IMR-90 (cell line): ENCODE results near the gene SEC14L1. TPM values are rescaled to one million over a fixed set of nuclear protein-coding genes. Genes with fewer than 3 reads are reported as not detected.

ENCODE experiments used
- ATAC-seq: fragments of 200-7000 bp; cut with Tn5 transposase; 2 replicates; pipeline ENCODE4 v1.9.1; 2020; ENCODE audit warnings: low read depth, mild to moderate bottlenecking, moderate library complexity
- BruUV-seq: library from RNA; stranded (reverse); fragments of 400-500 nt; replicated peaks from 2 replicates; lab custom pipeline; 2021; lab: Mats Ljungman, UMichigan
- CTCF ChIA-PET: fragments of 300-600 bp; formaldehyde crosslinking; extraction: SDS; loops from one replicate; lab custom pipeline; 2021; ENCODE audit warnings: antibody characterized with exemption; lab: Yijun Ruan, JAX
- POLR2A ChIA-PET: fragments of 300-600 bp; sonication (Branson Sonifier 250); formaldehyde crosslinking; loops from one replicate; lab custom pipeline; 2022; ENCODE audit warnings: antibody characterized with exemption; ENCODE audit not compliant: unreplicated experiment; lab: Charles Lee
- DNase-seq: peaks from one replicate; pipeline ENCODE4 v3.0.0; 2013
- H2AFZ ChIP-seq: replicated peaks from 2 replicates; pipeline ENCODE3; 2013; ENCODE audit warnings: low read length, mild to moderate bottlenecking; ENCODE audit not compliant: poor library complexity
- H2AK5ac ChIP-seq: 2 replicates; pipeline ENCODE4 v1.6.1; 2013; ENCODE audit warnings: low read depth, low read length, inconsistent platforms
- H2AK9ac ChIP-seq: replicated peaks from 2 replicates; pipeline ENCODE3; 2013; ENCODE audit warnings: mild to moderate bottlenecking, low read depth, low read length, moderate library complexity; ENCODE audit not compliant: poor library complexity
- H2BK120ac ChIP-seq: 2 replicates; pipeline ENCODE4 v1.6.1; 2013; ENCODE audit warnings: low read depth, low read length, inconsistent platforms
- H2BK15ac ChIP-seq: 3 replicates; pipeline ENCODE4 v1.6.1; 2013; ENCODE audit warnings: low read depth, low read length, inconsistent platforms
- H2BK20ac ChIP-seq: 2 replicates; pipeline ENCODE4 v1.6.1; 2013; ENCODE audit warnings: low read depth, mild to moderate bottlenecking, inconsistent platforms, low read length, moderate library complexity
- H2BK5ac ChIP-seq: 2 replicates; pipeline ENCODE4 v1.6.1; 2013; ENCODE audit warnings: mild to moderate bottlenecking, low read depth, low read length, inconsistent platforms; ENCODE audit not compliant: poor library complexity, severe bottlenecking
- H3K14ac ChIP-seq: replicated peaks from 2 replicates; pipeline ENCODE4 v1.6.1; 2013; ENCODE audit warnings: low read depth, low read length, inconsistent platforms
- H3K18ac ChIP-seq: 2 replicates; pipeline ENCODE4 v1.6.1; 2013; ENCODE audit warnings: low read depth, low read length, control low read depth
- H3K23ac ChIP-seq: 2 replicates; pipeline ENCODE4 v1.6.1; 2013; ENCODE audit warnings: low read depth, low read length, inconsistent platforms
- H3K27ac ChIP-seq: 2 replicates; pipeline ENCODE4 v1.5.1; 2013; ENCODE audit warnings: mild to moderate bottlenecking, control low read depth, low read length; ENCODE audit not compliant: insufficient read depth
- H3K27me3 ChIP-seq: 2 replicates; pipeline ENCODE4 v1.6.1; 2013; ENCODE audit warnings: low read length; ENCODE audit not compliant: control insufficient read depth, insufficient read depth
- H3K36me3 ChIP-seq: 2 replicates; pipeline ENCODE4 v1.6.1; 2013; ENCODE audit warnings: low read length, mixed read lengths; ENCODE audit not compliant: control insufficient read depth, insufficient read depth
- H3K4ac ChIP-seq: 2 replicates; pipeline ENCODE4 v1.6.1; 2013; ENCODE audit warnings: low read depth, low read length, inconsistent platforms
- H3K4me1 ChIP-seq: 2 replicates; pipeline ENCODE4 v1.6.1; 2013; ENCODE audit warnings: low read length, mixed read lengths; ENCODE audit not compliant: control insufficient read depth, insufficient read depth
- H3K4me2 ChIP-seq: 2 replicates; pipeline ENCODE4 v1.6.1; 2013; ENCODE audit warnings: low read depth, mild to moderate bottlenecking, control low read depth, low read length, moderate library complexity
- H3K4me3 ChIP-seq: 2 replicates; pipeline ENCODE4 v1.5.1; 2013; ENCODE audit warnings: low read depth, mild to moderate bottlenecking, control low read depth, low read length, moderate library complexity; ENCODE audit not compliant: insufficient read depth
- H3K56ac ChIP-seq: 2 replicates; pipeline ENCODE4 v1.6.1; 2013; ENCODE audit warnings: low read length, inconsistent platforms; ENCODE audit not compliant: insufficient read depth; ENCODE audit errors: extremely low read depth
- H3K79me1 ChIP-seq, 2 experiments: 2 replicates each; pipeline ENCODE4 v1.6.1; 2013; ENCODE audit warnings: low read length in 2 of 2, inconsistent platforms in 1 of 2, low read depth in 1 of 2
- H3K9ac ChIP-seq: 2 replicates; pipeline ENCODE4 v1.6.1; 2013; ENCODE audit warnings: low read depth, low read length, control low read depth
- H3K9me1 ChIP-seq: 2 replicates; pipeline ENCODE4 v1.6.1; 2013; ENCODE audit warnings: low read length, inconsistent platforms; ENCODE audit not compliant: insufficient read depth
- H3K9me3 ChIP-seq: 2 replicates; pipeline ENCODE4 v1.6.1; 2013; ENCODE audit warnings: low read length; ENCODE audit not compliant: control insufficient read depth, insufficient read depth
- H4K20me1 ChIP-seq: 2 replicates; pipeline ENCODE4 v1.6.1; 2013; ENCODE audit warnings: low read length, inconsistent platforms; ENCODE audit not compliant: insufficient read depth
- H4K5ac ChIP-seq: 2 replicates; pipeline ENCODE4 v1.6.1; 2013; ENCODE audit warnings: mild to moderate bottlenecking, low read depth, low read length, control low read depth
- H4K8ac ChIP-seq, 2 experiments: 2 replicates each; pipeline ENCODE4 v1.6.1; 2013; ENCODE audit warnings: low read depth in 2 of 2, low read length in 2 of 2, control low read depth in 1 of 2, inconsistent platforms in 1 of 2
- H4K91ac ChIP-seq: 2 replicates; pipeline ENCODE4 v1.6.1; 2013; ENCODE audit warnings: low read depth, low read length, inconsistent platforms; ENCODE audit not compliant: insufficient read depth
- BHLHE40 ChIP-seq: fragments of 150-350 bp; IDR thresholded peaks from 2 replicates; pipeline ENCODE4 v1.6.1; 2016; ENCODE audit warnings: mild to moderate bottlenecking, low read depth, low read length
- CEBPB ChIP-seq: IDR thresholded peaks from 2 replicates; pipeline ENCODE4 v1.6.1; 2012; ENCODE audit warnings: low read depth, low read length, improper control_type of control experiment
- MAZ ChIP-seq: IDR thresholded peaks from 2 replicates; pipeline ENCODE4 v1.6.1; 2012; ENCODE audit warnings: low read depth, mild to moderate bottlenecking, low read length, improper control_type of control experiment, moderate library complexity, borderline replicate concordance
- WGBS, 2 experiments: methylation state at CpG; one replicate each; pipeline versions ENCODE4 v1.1.5 to v1.1.7; 2013; ENCODE audit warnings: missing lambda C conversion rate in 2 of 2; ENCODE audit not compliant: insufficient read length in 1 of 2; ENCODE audit errors: extremely low coverage in 2 of 2; 5-methylcytosine and 5-hydroxymethylcytosine counted together
- dilution Hi-C: fragments of 300-500 bp; cut with HindIII; formaldehyde crosslinking; loops from one replicate; pipeline ENCODE4 v1.14.3; 2018; ENCODE audit warnings: low sequenced_read_pairs; ENCODE audit not compliant: unreplicated experiment
- in situ Hi-C: fragments of 300-500 bp; cut with MboI; formaldehyde crosslinking; loops from 3 replicates; pipeline ENCODE4 v1.14.3; 2019; ENCODE audit warnings: low sequenced_read_pairs, inconsistent platforms, mixed read lengths
- intact Hi-C: fragments of 100-400 bp; cut with micrococcal nuclease; formaldehyde crosslinking; loops from 2 replicates; pipeline ENCODE4 v1.10.0; 2022
- polyA plus RNA-seq, 3 experiments: library from polyadenylated mRNA; depleted of rRNA; stranded (reverse); fragments of >200 nt; gene quantifications; 2 replicates each; pipeline ENCODE4 v1.2.3, GENCODE V29; 2012; ENCODE audit warnings: low replicate concordance in 1 of 3
- total RNA-seq: library from RNA; depleted of rRNA; stranded (reverse); fragments of >200 nt; gene quantifications from 2 replicates; pipeline ENCODE4 v1.2.3, GENCODE V29; 2012
- TF ChIP-seq, protein P1 (sequence below): fragments of 150-350 bp; IDR thresholded peaks from 2 replicates; pipeline ENCODE4 v1.6.1; 2017; ENCODE audit warnings: mild to moderate bottlenecking, antibody characterized with exemption, low read length, low read depth
- TF ChIP-seq, protein P2 (sequence below): conservative IDR thresholded peaks from 2 replicates; pipeline ENCODE4 v1.5.1; 2012; ENCODE audit warnings: mild to moderate bottlenecking, low read depth, low read length, improper control_type of control experiment

The SEC14L1 gene
- total and polyA plus RNA-seq, 2 of the 4 experiments (the other 2 are of a cell fraction) = 24.9 to 35.8 TPM

DNA sequence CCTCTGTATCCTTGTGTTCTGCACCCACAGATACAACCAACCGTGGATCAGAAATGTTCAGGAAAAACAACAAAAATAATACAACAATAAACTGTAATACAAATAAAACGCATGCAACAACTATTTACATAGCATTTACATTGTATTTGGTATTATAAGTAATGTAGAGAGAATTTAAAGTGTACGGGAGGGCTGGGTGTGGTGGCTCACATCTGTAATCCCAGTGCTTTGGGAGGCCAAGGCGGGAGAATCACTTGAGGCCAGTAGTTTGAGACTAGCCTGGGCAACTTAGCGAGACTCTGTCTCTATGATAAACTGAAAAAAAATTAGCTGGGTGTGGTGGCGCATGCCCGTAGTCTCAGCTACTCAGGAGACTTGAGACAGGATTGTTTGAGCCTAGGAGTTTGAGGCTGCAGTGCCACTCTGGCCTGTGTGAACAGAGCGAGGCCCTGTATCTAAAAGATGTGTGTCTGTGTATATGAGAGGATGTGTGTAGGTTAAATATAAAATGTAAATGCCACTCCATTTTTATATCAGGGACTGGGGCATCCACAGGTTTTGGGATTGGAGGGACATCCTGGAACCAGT, 13.3 kb downstream of the SEC14L1 start:
- Histone ChIP-seq H2BK15ac (no peak overlapping the region), H4K20me1 (peaks cover 66% of the 10 kb centered on the region), H2BK20ac (no peak overlapping the region), H3K56ac (no peak overlapping the region), H2AK9ac (no peak overlapping the region), H3K14ac (no peak overlapping the region), H3K27ac (no peak overlapping the region), H3K9ac (no peak overlapping the region), H3K23ac (no peak overlapping the region), H3K4ac (no peak overlapping the region), H2AK5ac (no peak overlapping the region), H3K9me1 (peaks cover 19% of the 10 kb centered on the region), H3K4me1 (peaks cover 5% of the 10 kb centered on the region), H3K36me3 (peaks cover 14% of the 10 kb centered on the region), H3K79me1 (peaks cover 32 to 87% of the 10 kb centered on the region in 2 experiments), H3K4me3 (no peak overlapping the region), H2BK120ac (no peak overlapping the region), H3K4me2 (no peak overlapping the region), H4K5ac (no peak overlapping the region), H2BK5ac (no peak overlapping the region), H3K9me3 (no peaks in the 10 kb centered on the region), H2AFZ (no peak overlapping the region), H4K91ac (no peak overlapping the region), H3K18ac (no peak overlapping the region), H3K27me3 (no peaks in the 10 kb centered on the region), H4K8ac (no peak overlapping the region)
- POLR2A ChIA-PET = no interaction called here
- DNase-seq = no peak
- ATAC-seq = no peak
- TF ChIP-seq, protein P1, sequence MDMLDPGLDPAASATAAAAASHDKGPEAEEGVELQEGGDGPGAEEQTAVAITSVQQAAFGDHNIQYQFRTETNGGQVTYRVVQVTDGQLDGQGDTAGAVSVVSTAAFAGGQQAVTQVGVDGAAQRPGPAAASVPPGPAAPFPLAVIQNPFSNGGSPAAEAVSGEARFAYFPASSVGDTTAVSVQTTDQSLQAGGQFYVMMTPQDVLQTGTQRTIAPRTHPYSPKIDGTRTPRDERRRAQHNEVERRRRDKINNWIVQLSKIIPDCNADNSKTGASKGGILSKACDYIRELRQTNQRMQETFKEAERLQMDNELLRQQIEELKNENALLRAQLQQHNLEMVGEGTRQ = no peak
- TF ChIP-seq MAZ (no peak), BHLHE40 (no peak), CEBPB (no peak)
- TF ChIP-seq, protein P2, sequence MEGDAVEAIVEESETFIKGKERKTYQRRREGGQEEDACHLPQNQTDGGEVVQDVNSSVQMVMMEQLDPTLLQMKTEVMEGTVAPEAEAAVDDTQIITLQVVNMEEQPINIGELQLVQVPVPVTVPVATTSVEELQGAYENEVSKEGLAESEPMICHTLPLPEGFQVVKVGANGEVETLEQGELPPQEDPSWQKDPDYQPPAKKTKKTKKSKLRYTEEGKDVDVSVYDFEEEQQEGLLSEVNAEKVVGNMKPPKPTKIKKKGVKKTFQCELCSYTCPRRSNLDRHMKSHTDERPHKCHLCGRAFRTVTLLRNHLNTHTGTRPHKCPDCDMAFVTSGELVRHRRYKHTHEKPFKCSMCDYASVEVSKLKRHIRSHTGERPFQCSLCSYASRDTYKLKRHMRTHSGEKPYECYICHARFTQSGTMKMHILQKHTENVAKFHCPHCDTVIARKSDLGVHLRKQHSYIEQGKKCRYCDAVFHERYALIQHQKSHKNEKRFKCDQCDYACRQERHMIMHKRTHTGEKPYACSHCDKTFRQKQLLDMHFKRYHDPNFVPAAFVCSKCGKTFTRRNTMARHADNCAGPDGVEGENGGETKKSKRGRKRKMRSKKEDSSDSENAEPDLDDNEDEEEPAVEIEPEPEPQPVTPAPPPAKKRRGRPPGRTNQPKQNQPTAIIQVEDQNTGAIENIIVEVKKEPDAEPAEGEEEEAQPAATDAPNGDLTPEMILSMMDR = no peak
- in situ Hi-C loops = no loop called here
- dilution Hi-C loops = no loop called here
- 100% methylated on average over 4 of the region's 8 CpGs; no CpG with 5 or more reads in 1 of the 2 experiments for WGBS, 2 experiments
- intact Hi-C loops = loop anchor here (5.0 kb wide), 1 partner anchor 33 kb away; no protein-coding TSS in a partner anchor
- CTCF ChIA-PET = no interaction called here
- BruUV-seq = no TSS peak
